DMS79 treated with DMSO at 0.1 percent for 48 hours (cell line): ENCODE results near the gene HLCS.

Experiments used
- DNase-seq: peaks from one replicate; lab custom pipeline; 2025; lab: John Stamatoyannopoulos, UW

Gene HLCS

GRCh38 chr21:36769051-36769839 is 197.2 kb downstream of the HLCS start:
- DNase-seq, result no peak

- DNase-seq, result no peak
Observed at GRCh38 chr21:36768496-36768895, 198.0 kb downstream of the HLCS start.

- DNase-seq, result no peak
Observed at GRCh38 chr21:36767096-36767495, 199.4 kb downstream of the HLCS start.

GRCh38 chr21:36766511-36766910 is 200.0 kb downstream of the HLCS start:
- no peak for DNase-seq

GRCh38 chr21:36765229-36765628 is 201.2 kb downstream of the HLCS start:
- DNase-seq, result no peak

GRCh38 chr21:36763305-36763704 is 203.2 kb downstream of the HLCS start:
- DNase-seq, result no peak

GRCh38 chr21:36762642-36763041 is 203.8 kb downstream of the HLCS start:
- no peak for DNase-seq

GRCh38 chr21:36761685-36762084 is 204.8 kb downstream of the HLCS start:
- no peak for DNase-seq

GRCh38 chr21:36759348-36760083 is 207.0 kb downstream of the HLCS start:
- DNase-seq, result no peak

- DNase-seq, result no peak
Observed at GRCh38 chr21:36757196-36757595, 209.3 kb downstream of the HLCS start.

GRCh38 chr21:36756527-36756926 is 209.9 kb downstream of the HLCS start:
- DNase-seq, result no peak

GRCh38 chr21:36754241-36754898 is 212.1 kb downstream of the HLCS start:
- no peak for DNase-seq

- DNase-seq, result no peak
Observed at GRCh38 chr21:36753556-36753955, 212.9 kb downstream of the HLCS start.

GRCh38 chr21:36751383-36751782 is 215.1 kb downstream of the HLCS start:
- DNase-seq, result no peak

- no peak for DNase-seq
Observed at GRCh38 chr21:36750576-36750959, 215.9 kb downstream of the HLCS start.

GRCh38 chr21:36749935-36750575 is 216.4 kb downstream of the HLCS start:
- no peak for DNase-seq

- DNase-seq, result peak; percentile 25
Observed at GRCh38 chr21:36747815-36748383, 218.6 kb downstream of the HLCS start.

- no peak for DNase-seq
Observed at GRCh38 chr21:36747041-36747814, 219.2 kb downstream of the HLCS start.

GRCh38 chr21:36745459-36745858 is 221.0 kb downstream of the HLCS start:
- no peak for DNase-seq

GRCh38 chr21:36744560-36745231 is 221.8 kb downstream of the HLCS start:
- DNase-seq, result peak; percentile 88

GRCh38 chr21:36744190-36744559 is 222.3 kb downstream of the HLCS start:
- peak; percentile 53 for DNase-seq
